Epidermal melanocyte (primary cell): ENCODE measurements around the gene TMEM74B.
"Not testable (repeated sequence)": the region's sequence is repeated elsewhere in the genome, so short reads cannot be mapped to it uniquely, and the experiment has no call there.

Experiments used
- DNase-seq: peaks from one replicate; pipeline ENCODE4 v3.0.0; 2011; ENCODE audit warnings: low spot score; ENCODE audit not compliant: insufficient read length

The TMEM74B gene

DNA sequence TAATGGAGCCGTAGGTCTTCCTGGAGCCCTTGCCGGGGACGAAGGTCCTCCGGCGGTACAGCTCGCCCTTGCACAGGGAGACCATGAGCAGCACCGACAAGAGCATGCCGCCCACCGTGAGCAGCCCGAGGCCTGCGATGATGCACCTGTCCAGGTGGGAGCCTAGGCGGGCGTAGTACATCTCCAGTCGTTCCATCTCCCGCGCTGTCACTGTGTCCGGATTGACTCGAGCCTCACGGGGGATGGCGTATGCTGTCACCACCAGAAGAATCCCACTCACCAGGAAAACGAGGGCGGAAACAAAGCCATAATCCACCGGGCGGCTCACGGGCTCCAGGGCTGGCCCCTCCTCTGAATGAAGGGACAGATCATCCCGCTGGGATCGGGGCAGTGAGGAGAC is 3.8 kb downstream of the TMEM74B start:
- no peak for DNase-seq

DNA sequence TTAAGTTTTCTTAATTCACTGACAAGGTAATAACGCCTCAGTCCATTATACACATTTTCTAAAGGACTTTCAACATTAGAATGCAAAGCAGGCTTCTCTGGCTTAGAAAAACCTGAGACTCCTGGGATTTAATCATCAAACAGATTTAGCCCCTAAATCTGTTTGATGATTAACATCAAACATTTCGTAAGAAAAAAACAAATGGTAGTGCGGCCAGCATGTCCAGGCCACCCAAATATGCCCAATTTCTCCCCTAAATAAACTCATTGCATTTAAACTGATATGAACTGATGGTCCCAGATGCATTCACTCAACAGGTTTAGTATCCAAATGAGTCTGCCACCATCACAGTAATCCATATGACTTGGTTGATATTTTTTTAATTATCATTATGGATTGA is 6.2 kb downstream of the TMEM74B start:
- no peak for DNase-seq

DNA sequence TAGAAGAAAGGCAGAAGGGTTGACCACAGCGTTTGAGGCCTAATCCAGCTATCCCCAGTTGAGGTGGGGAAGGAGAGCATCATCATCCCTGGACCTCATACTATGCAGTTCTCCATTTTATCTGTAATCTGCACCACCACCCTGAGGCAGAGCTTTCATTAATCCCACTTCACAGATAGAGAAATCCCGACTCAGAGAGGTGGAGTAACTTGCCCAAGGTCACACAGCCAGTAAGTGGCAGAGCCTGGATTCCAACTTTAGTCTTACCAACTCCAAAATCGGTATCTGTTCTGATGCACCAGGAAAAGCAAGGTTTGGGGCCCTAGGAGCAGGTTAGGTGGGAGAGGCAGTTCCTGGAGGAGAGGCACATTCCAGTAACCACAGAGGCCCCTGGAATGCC is 6.7 kb downstream of the TMEM74B start:
- no peak for DNase-seq

DNA sequence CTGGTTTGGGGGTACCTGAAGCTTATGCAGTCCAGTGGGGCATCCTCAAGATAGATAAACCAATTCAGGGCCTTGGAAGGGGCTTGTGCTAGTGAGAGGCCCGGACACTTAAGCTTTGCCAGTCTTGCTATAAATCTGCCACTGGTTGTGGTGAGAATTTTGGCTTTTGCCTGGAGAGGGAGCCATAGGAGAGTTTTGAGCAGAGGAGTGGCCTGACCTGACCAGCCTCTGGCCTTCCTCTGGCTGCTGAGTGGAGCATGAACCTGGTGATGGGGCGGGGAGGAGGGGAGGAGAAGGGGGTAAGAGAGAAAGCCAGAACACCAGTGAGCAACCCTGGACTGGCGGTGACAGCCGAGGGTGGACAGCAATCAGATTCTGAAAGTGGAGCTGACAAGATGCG is 7.1 kb downstream of the TMEM74B start:
- no peak for DNase-seq

DNA sequence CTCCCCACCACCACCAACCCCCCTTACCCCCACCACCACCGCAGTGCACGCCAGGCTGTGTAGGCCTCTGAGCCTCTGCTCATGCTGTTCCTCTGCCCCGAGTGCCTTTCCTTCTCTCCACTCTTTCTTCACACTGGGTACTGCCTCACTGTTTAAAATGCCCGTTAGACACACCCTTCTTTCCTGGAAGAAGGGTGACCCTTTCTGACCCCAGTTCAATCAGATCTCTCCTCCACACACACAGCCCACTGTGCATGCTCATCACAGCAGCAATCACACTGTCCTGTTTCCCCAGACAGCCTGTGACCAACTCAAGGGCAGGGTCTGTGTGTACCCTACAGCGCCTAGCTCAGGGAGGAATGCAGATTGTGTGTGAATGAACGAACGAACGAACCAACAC is 10.0 kb downstream of the TMEM74B start:
- DNase-seq: no peak

DNA sequence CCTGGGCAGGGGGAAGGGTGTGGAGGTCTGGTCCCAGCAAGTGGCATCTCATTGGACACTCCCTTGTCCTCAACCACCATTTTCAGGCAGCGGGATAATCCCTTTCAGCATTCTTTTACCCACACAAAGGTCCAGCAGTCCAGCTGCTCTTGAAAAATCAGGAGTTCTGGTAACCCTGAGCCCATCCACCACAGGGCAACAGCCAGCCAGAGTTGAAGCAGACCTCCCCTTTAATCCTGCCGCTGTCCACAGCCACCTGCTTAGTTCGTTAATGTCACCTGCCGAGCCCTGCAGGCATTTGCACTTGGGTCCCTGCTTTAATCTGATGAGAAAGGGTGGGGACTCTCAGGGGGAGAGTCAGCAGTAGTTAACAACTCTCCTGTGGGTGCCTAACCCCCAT is 11.1 kb downstream of the TMEM74B start:
- no peak for DNase-seq

DNA sequence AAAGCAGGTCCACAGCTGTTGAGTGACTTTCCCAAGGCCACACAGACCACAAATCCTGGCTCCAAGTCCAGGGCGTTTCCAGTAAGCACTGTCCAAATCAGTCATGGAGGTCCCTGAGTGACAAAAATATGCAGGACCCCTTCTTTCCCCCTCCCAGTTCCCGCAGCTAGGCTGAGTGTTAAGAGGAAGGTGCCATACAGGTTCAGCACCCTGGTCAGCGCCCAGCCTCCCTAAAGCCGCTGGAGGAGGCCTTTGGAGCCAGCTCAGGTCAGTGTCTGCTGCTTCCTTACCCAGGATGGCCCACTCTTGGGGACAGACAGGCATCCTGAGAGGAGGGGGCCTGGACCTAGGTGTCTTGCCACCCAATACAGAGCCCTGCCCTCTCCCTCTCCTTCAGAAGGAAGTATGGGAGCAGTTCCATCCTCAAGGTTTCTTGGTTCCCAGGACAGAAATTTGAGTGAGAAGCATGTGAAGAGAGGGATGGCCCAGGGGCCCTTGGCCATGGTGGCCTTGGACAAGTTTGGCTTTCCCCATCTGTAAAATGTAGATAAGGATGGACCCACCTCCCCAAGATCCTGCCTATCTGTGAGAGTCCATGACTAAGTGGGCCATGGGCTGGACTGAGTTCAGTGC is 13.2 kb downstream of the TMEM74B start:
- DNase-seq: no peak

DNA sequence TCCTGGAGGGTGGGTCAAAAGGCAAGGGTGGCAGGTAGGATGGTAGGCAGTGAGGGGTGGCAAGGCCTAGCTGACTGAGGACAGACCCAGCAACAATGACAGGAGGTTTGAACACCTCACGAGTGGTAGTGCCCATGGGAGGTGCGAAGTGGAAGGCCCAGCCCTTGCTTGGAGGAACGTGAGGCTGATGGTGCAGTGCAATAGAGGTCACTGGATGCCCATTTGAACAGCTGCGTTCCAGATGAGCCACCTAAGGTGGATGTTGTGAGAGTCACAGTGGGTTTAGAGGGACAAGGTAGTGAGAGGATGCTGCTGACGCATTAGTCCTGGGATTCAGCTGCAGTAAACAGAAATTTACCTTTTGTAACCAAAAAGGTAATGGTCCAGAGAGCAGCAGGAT is 15.6 kb downstream of the TMEM74B start:
- DNase-seq: no peak

DNA sequence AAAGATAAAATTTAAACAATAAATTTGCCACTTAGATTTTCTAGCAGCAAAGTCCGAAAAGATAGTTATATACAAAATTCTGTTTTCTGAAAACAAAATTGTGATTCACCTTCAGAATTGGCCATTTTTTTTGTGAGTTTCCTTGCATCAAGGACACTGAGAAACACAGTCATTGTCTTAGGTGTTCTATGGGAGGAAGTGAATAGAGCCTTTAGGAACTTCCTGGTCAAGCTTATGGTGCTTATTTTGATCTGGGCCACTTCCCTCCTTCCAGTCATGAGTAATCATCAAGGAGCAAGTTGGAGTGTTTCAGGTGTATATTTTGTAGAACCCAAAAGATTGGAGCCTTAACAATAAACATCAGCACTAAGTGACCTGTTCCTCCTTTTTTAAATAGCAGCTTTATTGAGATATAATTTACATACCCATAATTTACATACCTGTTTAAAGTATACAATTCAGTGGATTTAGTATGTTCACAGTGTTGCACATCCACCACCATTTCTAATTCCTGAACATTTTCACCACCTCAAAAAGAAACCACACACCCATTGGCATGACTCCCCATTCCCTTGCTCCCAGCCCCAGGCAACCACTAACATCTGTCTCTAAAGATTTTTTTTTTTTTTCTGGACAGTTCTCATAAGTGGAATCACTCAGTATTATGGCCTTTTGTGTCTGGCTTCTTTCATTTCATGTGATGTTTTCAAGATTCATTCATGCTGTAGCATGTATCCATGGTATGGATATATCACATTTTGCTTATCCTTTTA is 17.6 kb downstream of the TMEM74B start:
- no peak for DNase-seq

DNA sequence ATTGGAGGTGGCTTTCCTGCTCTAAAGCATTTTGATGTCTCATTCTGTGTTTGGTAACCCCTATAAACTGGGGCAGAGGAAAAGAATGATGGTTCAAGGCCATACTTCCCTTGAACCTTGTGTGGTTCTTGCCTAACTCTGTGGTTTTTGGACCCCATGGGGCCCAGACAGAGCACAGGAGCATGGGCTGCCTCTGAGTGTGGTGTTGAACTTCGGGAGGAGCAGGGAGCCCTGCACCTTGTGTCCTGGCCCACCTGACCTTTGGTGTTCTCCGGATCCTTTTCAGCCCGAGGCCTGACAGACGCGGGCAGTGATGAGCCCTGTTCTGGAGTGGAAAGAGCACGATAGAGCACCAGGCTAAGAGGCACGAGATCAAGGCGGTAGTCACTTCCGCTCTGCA is 18.8 kb downstream of the TMEM74B start:
- no peak for DNase-seq

DNA sequence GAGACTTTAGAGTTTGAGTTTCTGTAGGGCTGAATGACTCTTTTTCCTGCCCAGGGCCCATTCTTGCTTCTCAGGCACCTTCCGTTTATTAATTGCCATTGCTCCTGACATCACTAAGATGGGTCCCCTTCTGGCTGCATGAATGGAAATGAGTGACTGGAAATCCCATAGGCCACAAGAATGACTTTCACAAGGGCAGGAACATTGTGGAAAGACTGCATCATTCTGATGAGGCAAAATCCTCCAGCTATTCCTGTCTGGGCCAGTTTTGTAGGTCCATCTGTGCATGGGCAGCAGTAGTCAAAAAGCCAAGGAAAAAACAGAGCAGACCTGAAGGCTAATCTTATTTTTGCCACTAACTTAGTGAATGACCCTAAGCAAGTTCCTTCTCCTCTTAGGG is 19.3 kb downstream of the TMEM74B start:
- no peak for DNase-seq

DNA sequence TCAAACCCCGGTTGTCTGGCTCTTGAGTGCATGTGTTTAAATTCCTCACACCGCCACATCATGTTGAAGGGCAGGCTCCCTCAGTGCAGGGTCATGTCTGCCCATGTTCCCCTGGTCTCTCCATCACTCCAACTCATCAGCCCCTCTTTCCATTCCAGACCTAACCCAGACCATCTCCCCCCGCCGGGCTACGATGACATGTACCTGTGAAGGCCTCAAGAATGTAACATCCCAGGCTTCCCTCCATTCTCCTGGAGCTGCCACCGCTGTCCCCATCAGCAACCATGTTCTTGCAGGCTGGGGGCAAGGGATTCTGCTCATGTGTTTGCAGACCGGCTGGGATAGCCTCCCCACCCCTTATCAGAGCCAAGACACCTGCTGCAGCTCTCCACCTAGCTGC is 19.9 kb downstream of the TMEM74B start:
- no peak for DNase-seq

DNA sequence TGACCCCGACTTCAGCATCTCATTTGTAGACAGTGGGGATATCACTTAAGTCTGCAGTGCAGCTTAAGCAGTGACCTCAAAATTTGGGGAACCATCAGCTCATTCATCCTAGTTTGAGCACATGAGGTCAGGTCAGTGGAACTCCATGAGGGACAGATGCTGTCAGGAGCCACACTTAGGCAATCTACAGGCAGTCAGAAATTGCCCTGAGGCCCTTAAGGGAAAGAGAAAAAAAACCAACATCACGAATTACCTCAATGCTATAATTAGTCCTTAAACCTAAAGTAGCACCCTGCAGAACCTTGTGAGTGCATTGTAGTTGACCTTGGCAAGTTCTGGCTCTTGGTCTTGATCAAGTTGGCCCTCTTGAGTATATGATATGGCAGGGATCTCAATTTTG is 21.1 kb downstream of the TMEM74B start:
- DNase-seq: no peak

DNA sequence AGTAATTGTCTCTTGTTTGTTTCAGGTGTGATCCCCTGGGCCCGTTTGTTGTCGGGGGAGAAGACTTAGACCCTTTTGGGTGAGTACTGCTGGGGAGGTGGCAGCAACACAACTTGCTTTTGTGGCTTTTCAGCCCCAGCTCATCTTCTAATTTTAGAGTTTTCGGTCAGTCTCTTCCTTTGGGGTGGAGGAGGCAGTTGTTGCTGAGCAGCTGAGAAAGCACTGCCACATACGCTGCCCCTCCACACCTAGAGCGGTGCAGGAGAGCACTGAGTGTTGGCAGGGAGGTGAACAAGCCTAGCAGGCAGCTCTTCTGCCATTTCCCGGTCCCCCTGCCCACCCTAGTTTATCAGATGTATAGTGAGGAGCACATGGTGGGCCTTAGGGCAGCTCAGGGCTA is 21.7 kb downstream of the TMEM74B start:
- DNase-seq: no peak

DNA sequence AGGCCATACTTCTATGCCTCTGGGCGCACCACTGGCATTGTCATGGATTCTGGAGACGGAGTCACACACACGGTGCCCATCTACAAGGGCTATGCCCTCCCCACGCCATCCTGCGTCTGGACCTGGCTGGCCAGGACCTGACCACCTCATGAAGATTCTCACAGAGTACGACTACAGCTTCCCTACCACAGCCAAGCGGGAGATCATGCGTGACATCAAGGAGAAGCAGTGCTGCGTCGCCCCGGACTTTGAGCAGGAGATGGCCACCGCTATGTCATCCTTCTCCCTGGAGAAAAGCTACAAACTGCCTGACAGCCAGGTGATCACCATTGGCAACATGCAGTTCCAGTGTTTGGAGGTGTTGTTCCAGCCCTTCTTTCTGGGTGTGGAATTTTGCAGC is 23.8 kb downstream of the TMEM74B start:
- DNase-seq: no peak

DNA sequence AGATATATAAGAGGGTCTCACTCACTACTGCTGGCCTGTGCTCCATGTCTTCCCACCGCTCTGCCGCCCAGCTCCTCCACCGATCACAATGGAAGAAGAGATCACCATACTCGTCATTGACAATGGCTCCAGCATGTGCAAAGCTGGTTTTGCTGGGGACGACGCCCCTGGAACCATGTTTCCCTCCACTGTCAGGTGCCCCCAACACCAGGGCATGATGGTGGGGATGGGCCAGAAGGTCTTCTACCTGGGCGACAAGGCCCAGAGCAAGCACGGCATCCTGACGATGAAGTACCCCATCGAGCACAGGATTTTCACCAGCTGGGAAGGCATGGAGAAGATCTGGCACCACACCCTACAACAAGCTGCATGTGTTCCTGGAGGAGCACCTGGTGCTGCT is 24.3 kb downstream of the TMEM74B start:
- no peak for DNase-seq

DNA sequence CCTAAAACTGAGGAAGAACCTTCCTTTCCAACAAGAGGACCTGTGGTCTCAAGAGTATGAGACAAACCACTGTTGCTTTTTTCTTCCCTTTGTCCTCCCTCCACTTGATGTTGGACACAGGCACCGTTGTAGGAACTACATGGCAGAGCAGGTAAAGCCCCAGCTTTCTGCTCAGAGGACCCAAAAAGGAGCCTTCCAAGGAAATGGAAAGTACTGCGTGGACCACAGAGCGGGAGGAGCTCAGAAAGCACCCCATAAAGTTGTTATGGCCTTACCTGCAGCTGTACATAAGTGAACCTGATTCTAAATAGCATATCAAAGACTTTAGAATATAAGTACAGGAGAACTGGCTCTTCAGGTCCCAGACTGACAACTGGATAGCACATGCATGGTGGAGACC is 29.4 kb downstream of the TMEM74B start:
- DNase-seq: no peak

DNA sequence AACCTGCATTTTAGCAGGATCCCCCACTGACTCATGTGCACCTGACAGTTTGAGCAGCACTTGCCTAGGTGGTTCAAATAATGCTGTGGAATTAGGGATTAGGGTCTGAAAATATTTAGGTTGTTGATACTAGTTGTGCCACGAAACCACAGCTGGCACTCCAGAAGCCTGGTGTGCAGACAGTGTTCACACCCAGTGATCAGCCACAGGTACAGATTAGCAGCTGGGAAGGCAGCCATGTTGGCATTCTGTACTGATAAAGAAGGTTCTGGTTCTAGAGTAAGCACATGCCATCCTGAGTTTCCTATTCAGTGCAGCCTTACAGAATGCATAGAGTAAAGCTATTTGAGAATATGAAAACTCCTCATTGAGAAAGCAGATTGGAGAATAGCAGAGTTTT is 30.1 kb downstream of the TMEM74B start:
- DNase-seq: no peak

DNA sequence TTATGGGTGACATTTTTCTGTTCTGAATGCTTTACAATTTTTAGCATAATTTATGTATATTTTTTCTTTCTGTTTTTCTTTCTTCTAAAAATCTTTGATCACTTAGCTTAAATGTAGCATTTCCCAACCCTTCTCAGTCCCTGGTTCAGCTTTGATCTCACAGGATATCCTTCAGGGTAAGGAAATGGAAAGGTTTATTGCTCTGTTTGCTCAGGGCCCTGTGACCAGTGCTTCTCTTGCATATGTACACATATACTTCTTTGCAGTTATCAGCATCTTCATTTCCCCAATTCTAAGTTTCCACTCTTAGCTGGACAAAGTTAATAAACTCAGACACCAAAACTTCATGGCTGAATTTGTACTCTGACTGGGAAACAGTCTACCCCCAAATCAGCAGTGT is 30.6 kb downstream of the TMEM74B start:
- DNase-seq: no peak

DNA sequence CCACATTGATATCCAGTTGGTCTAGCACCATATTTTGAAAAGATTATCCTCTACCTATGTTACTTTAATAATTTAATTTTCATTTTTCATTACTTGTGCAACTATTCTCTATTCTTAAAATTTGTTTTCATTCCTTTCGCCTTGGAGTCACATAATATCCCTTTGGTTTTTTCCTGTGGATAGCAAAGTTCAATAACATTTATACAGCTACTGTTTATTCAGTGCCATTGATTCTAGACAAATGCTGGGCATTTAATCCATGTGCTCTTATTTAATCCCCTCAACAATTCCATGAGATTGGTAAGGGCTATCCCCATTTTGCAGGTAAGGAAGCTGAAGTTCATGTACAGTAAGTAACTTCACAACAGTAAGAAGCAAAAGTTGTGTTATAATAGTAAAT is 33.8 kb downstream of the TMEM74B start:
- DNase-seq: no peak

DNA sequence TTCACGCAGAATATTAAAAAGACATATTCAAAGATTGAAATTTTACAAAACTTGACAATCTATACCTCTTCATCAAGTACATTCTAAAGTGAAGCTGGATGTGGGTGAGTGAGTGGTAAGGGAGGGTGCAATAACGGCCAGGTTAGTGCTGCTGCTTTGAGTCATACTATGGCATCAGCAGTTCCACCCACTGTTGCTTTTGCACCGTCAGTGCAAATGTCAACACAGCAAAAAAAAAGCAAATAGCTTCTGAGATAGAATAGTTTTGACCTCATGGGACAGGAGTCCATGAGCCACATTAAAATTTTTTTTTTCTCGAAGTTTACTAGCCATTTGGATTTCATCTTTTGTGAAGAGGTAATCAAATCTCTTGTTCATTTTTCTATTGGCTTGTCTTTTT is 34.6 kb downstream of the TMEM74B start:
- no peak for DNase-seq

DNA sequence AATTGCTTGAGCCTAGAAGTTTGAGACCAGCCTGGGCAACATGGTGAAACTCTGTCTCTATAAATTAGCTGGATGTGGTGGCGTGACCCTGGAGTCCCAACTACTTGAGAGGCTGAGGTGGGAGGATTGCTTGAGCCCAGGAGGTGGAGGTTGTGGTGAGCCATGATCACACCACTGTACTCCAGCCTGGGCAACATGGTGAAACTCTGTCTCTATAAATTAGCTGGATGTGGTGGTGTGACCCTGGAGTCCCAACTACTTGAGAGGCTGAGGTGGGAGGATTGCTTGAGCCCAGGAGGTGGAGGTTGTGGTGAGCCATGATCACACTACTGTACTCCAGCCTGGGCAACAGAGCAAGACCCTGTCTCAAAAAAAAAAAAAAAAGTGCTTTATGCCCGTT is 35.0 kb downstream of the TMEM74B start:
- not testable (repeated sequence) for DNase-seq

DNA sequence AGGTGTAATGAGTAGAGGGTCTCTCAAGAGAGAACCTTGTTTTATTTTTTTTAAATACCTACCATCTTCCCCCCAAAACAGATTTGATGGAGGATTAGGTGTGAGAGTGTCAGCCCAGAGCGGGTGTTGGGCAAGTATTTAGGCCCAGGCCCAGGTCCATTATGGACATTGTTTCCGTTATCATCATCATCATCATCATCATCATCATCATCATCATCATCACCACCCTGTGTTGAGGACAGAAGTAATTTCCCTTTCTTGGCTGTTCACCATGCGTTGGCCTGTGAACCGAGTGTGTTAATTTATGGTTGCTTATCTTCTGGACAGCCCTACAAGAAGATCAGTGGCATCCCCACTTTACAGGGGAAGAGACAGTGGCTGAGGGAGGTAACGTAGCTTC is 37.8 kb downstream of the TMEM74B start:
- no peak for DNase-seq
